Measurements from ENCODE around the gene DIP2C.
"Not testable (repeated sequence)": the region's sequence is repeated elsewhere in the genome, so short reads cannot be mapped to it uniquely, and the experiment has no call there.

DIP2C gene

DNA sequence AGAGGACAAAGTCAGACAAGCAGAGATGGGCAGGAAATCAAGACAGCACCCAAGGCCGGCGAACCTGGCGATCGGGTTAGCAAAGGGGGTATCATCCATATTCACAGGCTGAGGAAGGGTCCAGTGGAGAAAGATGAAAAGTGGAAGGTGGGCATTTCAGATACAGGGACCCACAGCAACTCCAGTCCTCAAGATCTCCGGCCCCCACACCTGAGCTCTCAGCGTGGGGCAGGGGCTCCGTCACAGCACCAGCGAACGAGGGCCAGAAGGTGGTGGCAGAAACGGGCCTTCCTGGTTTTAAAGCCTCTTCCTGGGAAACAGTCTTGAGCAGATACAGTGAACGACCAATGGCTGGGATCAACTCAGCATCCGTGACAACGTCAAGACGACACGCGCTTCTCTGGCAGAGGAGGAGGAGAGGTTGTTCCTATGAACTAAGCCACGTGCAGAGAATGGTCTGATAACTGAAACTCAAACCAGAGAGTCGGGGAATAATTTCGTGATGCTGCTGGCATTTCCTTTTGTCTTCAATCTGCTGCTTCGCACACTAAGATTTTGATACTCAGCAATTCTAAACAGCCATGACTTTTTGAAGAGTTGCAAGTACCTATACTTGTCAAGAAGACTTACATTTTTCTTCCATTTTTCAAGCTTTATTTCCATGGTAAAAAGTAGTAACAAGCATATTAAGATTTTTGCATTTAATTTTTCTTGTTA, 334.4 kb downstream of the DIP2C start:
- Histone ChIP-seq H3K9ac (ENCODE audit: low read length) (no peak overlapping the region), H3K9me3 (ENCODE audit: control insufficient read depth, low read length) (no peaks in the 10 kb centered on the region), H3K4me3 (ENCODE audit: low read length) (no peak overlapping the region), H3K36me3 (ENCODE audit: control insufficient read depth, insufficient read depth, low read length, severe bottlenecking) (peaks cover 69% of the 10 kb centered on the region), H3K4me1 (ENCODE audit: control insufficient read depth, insufficient read depth, low read length) (no peaks in the 10 kb centered on the region), H3K27me3 (replicated peaks; ENCODE audit: control insufficient read depth, insufficient read depth, low read length) (no peaks in the 10 kb centered on the region)
- DNase-seq (ENCODE audit: low read depth) = no peak

DNA sequence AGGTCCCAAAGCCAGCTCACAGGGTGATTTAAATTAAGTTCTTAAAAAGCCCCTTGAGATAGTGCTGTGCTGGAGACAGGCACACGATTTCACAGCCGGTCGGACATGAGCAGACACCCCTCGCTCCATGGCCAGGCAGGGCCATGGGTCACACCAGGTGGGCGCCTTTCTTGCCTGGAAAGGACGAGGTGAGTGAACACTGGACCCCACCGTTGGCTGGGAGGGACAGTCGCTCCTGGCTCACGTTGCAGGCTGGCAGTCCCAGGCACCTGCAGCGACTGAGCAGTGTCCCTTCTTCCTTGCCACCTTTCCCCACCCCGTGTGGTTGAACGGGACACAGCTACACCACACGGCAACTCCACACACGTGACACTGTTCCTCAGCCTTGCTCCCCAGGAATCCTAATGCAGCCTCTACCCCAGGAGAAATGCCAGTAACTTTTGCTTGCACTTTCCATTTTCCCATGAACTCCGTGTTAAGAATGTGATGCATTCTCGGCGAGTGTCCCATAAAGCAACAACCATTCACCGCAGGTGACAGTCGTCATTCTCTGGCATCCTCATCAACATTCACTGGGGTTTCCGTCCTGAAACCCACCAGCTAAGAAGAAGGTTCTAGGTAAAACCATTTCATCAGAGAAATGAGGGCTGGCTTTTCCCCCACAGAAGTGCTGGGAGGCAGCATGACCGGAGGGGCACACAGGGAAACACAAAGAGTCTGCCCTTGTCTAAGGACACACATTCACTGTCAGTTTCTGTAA, 336.8 kb downstream of the DIP2C start:
- no peak overlapping the region for H3K4me3 ChIP-seq (ENCODE audit: low read length)
- H3K9ac ChIP-seq (ENCODE audit: low read length) = no peak overlapping the region
- no peak for DNase-seq (ENCODE audit: low read depth)
- no peaks in the 10 kb centered on the region for H3K4me1 ChIP-seq (ENCODE audit: control insufficient read depth, insufficient read depth, low read length)
- H3K36me3 ChIP-seq (ENCODE audit: control insufficient read depth, insufficient read depth, low read length, severe bottlenecking) = peaks cover 73% of the 10 kb centered on the region
- H3K9me3 ChIP-seq (ENCODE audit: control insufficient read depth, low read length) = no peaks in the 10 kb centered on the region
- no peaks in the 10 kb centered on the region for H3K27me3 ChIP-seq (replicated peaks; ENCODE audit: control insufficient read depth, insufficient read depth, low read length)

DNA sequence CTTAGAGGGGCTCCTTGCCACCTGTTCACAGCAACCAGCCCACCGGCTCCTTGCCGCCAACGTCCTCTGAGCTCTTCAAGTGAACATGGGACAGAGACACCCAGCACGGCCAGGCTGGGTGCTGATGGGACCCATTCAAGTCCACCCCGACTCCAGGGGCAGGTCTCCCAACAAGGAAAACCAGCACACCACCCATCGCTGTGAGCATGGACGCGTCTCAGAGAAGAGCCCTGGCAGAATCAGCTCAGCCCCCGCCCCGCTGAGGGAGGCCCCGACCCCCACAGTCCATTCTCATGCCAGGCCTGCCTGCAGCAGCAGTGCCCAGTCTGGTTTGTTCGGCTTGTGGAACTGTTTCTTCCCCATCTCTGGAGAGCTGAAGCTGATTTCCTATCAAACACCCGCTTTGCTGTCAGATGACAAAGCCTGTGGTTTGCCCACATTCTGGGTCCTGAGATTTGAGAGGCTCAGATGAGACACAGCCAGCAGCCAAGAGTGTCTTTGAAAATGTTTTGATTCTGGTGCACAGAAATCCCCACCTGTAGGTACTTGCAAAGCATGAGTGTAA, 337.6 kb downstream of the DIP2C start:
- H3K27me3 ChIP-seq (replicated peaks; ENCODE audit: control insufficient read depth, insufficient read depth, low read length) = no peaks in the 10 kb centered on the region
- no peak overlapping the region for H3K4me3 ChIP-seq (ENCODE audit: low read length)
- H3K9ac ChIP-seq (ENCODE audit: low read length) = no peak overlapping the region

DNA sequence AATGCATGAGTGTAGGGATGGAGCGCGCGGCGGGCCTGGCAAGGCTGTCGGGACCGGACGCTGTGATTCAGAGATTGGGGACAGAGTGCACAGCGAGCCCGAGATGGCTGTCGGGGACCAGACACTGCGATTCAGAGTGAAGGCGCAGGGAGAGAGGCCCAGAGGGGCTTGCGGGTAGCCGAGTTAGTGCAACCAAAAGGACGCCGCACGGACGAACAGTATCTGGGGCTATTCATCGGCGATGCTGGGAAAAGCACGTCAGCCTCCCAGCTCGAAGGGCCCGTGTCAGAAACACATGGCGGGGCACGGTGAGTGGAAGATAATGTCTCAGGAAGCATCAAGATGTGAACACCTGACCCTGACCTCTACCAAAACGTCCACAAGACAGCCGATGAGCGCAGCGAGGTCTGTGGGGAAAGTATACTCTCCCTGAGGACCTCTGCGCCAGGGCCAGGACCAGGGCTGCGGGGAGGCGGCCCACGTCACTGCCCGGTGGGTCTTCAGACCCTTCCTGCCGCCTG, 338.4 kb downstream of the DIP2C start:
- no peak overlapping the region for H3K4me3 ChIP-seq (ENCODE audit: low read length)
- no peak overlapping the region for H3K9ac ChIP-seq (ENCODE audit: low read length)
- H3K36me3 ChIP-seq (ENCODE audit: control insufficient read depth, insufficient read depth, low read length, severe bottlenecking) = peaks cover 57% of the 10 kb centered on the region
- no peaks in the 10 kb centered on the region for H3K9me3 ChIP-seq (ENCODE audit: control insufficient read depth, low read length)
- DNase-seq (ENCODE audit: low read depth) = no peak
- H3K4me1 ChIP-seq (ENCODE audit: control insufficient read depth, insufficient read depth, low read length) = no peaks in the 10 kb centered on the region
- no peaks in the 10 kb centered on the region for H3K27me3 ChIP-seq (replicated peaks; ENCODE audit: control insufficient read depth, insufficient read depth, low read length)

More for the DNA sequence above, 337.6 kb downstream of the DIP2C start:
- DNase-seq (ENCODE audit: low read depth) = no peak
- H3K4me1 ChIP-seq (ENCODE audit: control insufficient read depth, insufficient read depth, low read length) = no peaks in the 10 kb centered on the region
- H3K9me3 ChIP-seq (ENCODE audit: control insufficient read depth, low read length) = no peaks in the 10 kb centered on the region
- H3K36me3 ChIP-seq (ENCODE audit: control insufficient read depth, insufficient read depth, low read length, severe bottlenecking) = peaks cover 65% of the 10 kb centered on the region

DNA sequence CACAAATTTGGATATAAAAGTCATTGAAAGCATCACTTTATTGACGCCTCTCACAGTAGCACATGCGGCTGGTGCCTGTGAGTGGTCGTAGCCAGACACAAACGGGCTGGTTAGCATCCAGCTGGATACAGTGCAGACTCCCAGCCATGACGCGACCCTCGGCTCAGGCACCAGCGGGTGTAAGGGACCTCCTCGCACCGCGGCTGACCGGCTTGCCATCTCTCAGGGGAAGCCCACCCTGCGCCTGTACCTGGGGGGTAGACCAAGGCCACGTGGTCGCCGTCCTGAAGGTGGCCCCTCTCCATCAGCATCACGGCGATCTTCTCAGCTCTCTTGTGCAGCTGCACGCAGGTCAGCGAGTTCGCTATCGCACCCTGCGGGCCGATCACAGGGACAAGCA, 340.4 kb downstream of the DIP2C start:
- H3K9ac ChIP-seq (ENCODE audit: low read length) = no peak overlapping the region
- H3K4me3 ChIP-seq (ENCODE audit: low read length) = no peak overlapping the region
- H3K9me3 ChIP-seq (ENCODE audit: control insufficient read depth, low read length) = no peaks in the 10 kb centered on the region
- H3K27me3 ChIP-seq (replicated peaks; ENCODE audit: control insufficient read depth, insufficient read depth, low read length) = no peaks in the 10 kb centered on the region
- peaks cover 46% of the 10 kb centered on the region for H3K36me3 ChIP-seq (ENCODE audit: control insufficient read depth, insufficient read depth, low read length, severe bottlenecking)
- H3K4me1 ChIP-seq (ENCODE audit: control insufficient read depth, insufficient read depth, low read length) = no peaks in the 10 kb centered on the region
- DNase-seq (ENCODE audit: low read depth) = no peak

DNA sequence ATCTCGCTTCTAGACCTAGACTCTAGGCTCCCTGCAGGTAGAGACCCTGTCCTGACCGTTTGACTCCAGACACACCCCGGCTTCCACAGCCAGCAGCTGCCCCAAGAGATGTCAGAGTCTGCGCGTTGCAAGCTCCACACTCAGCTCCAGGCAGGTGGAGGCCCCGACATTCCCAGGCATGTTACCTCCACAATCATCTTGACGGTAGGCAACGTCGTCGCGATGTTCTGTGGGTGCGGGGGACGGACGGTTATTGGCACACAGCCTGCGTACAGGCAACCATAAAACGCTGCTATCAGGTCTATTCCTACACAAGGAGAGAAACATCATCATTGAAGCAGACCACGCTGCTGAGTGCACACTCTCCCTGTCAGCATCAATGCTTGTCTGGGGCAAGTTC, 341.0 kb downstream of the DIP2C start:
- H3K9ac ChIP-seq (ENCODE audit: low read length) = no peak overlapping the region
- H3K27me3 ChIP-seq (replicated peaks; ENCODE audit: control insufficient read depth, insufficient read depth, low read length) = no peaks in the 10 kb centered on the region
- no peak overlapping the region for H3K4me3 ChIP-seq (ENCODE audit: low read length)
- no peaks in the 10 kb centered on the region for H3K4me1 ChIP-seq (ENCODE audit: control insufficient read depth, insufficient read depth, low read length)
- H3K36me3 ChIP-seq (ENCODE audit: control insufficient read depth, insufficient read depth, low read length, severe bottlenecking) = peaks cover 45% of the 10 kb centered on the region
- no peak for DNase-seq (ENCODE audit: low read depth)
- no peaks in the 10 kb centered on the region for H3K9me3 ChIP-seq (ENCODE audit: control insufficient read depth, low read length)

DNA sequence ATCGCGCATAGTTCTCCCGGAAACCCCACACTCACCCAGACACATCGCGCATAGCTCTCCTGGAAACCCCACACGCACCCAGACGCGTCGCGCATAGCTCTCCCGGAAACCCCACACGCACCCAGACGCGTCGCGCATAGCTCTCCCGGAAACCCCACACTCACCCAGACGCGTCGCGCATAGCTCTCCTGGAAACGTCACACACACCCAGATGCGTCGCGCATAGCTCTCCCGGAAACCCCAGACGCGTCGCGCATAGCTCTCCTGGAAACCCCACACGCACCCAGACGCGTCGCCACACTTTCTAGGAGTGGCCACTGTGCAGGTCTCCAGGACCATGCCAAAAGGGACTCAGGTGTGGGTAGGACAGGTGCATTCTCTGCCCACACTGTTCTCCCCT, 341.7 kb downstream of the DIP2C start:
- DNase-seq (ENCODE audit: low read depth); H3K9ac ChIP-seq (ENCODE audit: low read length); H3K4me3 ChIP-seq (ENCODE audit: low read length); H3K4me1 ChIP-seq (ENCODE audit: control insufficient read depth, insufficient read depth, low read length); H3K9me3 ChIP-seq (ENCODE audit: control insufficient read depth, low read length); H3K27me3 ChIP-seq (replicated peaks; ENCODE audit: control insufficient read depth, insufficient read depth, low read length): not testable (repeated sequence)
- H3K36me3 ChIP-seq (ENCODE audit: control insufficient read depth, insufficient read depth, low read length, severe bottlenecking) = peaks cover 42% of the 10 kb centered on the region

DNA sequence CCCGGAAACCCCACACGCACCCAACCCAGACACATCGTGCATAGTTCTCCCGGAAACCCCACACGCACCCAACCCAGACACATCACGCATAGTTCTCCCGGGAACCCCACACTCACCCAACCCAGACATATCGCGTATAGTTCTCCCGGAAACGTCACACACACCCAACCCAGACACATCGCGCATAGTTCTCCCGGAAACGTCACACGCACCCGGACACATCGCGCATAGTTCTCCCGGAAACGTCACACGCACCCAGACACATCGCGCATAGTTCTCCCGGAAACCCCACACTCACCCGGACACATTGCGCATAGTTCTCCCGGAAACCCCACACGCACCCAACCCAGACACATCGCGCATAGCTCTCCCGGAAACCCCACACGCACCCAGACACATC, 342.3 kb downstream of the DIP2C start:
- H3K9me3 ChIP-seq (ENCODE audit: control insufficient read depth, low read length); H3K27me3 ChIP-seq (replicated peaks; ENCODE audit: control insufficient read depth, insufficient read depth, low read length); H3K4me1 ChIP-seq (ENCODE audit: control insufficient read depth, insufficient read depth, low read length); DNase-seq (ENCODE audit: low read depth); H3K9ac ChIP-seq (ENCODE audit: low read length); H3K4me3 ChIP-seq (ENCODE audit: low read length): not testable (repeated sequence)
- peaks cover 40% of the 10 kb centered on the region for H3K36me3 ChIP-seq (ENCODE audit: control insufficient read depth, insufficient read depth, low read length, severe bottlenecking)

DNA sequence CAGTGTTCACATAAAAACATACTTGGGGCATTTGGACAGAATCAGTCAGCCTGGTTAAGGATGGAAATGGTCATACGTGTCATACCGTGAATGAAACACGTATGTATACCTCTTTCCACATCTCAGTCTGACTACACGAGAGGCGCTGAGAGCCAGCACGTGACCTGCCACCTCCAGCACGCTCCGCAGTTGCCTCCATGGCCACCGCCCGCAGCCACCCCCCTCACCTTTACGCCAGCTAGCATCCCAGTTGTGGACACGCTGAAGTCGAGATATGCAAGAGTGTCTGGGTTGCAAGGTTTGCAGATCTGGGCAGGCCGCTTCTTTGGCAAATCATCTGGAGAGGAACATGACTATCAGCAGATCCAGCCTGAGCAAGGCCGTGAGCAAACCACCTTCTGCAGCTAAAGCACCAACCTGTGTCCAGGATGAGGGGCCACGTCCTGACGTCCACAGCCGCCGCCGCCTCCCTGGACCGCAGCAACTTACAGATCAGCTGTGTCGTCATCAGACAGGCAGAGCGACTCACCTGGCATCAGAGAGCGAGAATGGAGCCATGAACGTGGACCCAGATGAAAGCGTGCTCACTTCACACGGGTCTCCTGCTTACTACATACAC, 344.8 kb downstream of the DIP2C start:
- H3K4me1 ChIP-seq (ENCODE audit: control insufficient read depth, insufficient read depth, low read length) = no peaks in the 10 kb centered on the region
- DNase-seq (ENCODE audit: low read depth) = no peak
- no peaks in the 10 kb centered on the region for H3K9me3 ChIP-seq (ENCODE audit: control insufficient read depth, low read length)
- H3K4me3 ChIP-seq (ENCODE audit: low read length) = no peak overlapping the region
- no peak overlapping the region for H3K9ac ChIP-seq (ENCODE audit: low read length)
- H3K27me3 ChIP-seq (replicated peaks; ENCODE audit: control insufficient read depth, insufficient read depth, low read length) = no peaks in the 10 kb centered on the region
- H3K36me3 ChIP-seq (ENCODE audit: control insufficient read depth, insufficient read depth, low read length, severe bottlenecking) = peaks cover 56% of the 10 kb centered on the region

DNA sequence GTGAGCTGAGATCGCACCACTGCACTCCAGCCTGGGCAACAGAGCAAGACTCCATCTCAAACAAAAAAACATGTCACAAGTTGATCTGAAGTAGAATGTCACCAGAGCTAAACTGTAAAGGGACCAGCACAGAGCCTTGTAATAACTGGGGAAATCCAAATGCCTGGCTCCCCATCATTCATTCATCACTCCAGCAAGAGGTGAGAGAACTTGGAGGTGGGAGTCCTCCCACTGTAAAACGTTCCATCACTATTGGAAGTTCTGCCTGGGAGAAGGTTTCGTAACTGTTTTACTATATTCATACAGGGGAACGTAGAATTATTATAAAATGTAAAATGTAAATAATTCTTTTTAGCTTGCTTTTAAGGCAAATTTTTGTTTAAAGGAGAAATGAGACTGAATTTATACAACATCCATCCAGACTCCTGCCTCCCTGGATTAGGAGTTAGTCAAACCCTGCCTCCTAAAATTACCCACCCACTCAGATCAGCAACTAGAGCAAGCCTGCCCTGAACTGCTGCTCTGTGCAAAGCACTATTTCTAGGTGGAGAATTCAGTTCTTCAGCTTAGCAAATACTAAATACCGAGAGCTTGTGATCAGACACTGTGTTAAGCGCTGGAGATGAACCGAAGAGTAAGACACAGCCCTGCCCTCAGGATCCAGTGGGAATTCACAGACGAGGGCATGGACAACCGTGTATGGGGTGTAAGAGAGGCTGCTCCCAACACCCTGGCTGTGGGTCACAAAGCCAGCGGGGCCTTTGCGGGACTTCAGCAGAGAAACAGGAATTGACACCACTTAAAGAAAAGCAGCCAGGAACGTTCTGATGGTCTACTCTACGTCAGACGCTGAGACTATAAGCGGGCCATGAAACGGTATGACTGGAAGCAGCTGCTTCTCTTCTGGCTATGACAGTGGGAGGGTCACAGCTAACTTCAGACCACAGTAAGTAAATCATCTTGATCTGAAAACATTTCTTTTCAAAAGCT, 345.9 kb downstream of the DIP2C start:
- Histone ChIP-seq H3K9ac (ENCODE audit: low read length) (no peak overlapping the region), H3K4me3 (ENCODE audit: low read length) (no peak overlapping the region), H3K27me3 (replicated peaks; ENCODE audit: control insufficient read depth, insufficient read depth, low read length) (no peaks in the 10 kb centered on the region), H3K9me3 (ENCODE audit: control insufficient read depth, low read length) (no peaks in the 10 kb centered on the region), H3K4me1 (ENCODE audit: control insufficient read depth, insufficient read depth, low read length) (peaks cover under 1% of the 10 kb centered on the region), H3K36me3 (ENCODE audit: control insufficient read depth, insufficient read depth, low read length, severe bottlenecking) (peaks cover 50% of the 10 kb centered on the region)
- no peak for DNase-seq (ENCODE audit: low read depth)

All from adipocyte (in vitro differentiated cells).